GM23248 (cell line): ENCODE results near the gene CORO2B. TPM values are rescaled to one million over a fixed set of nuclear protein-coding genes. Genes with fewer than 3 reads are reported as not detected.

Source experiments
- DNase-seq: peaks from one replicate; pipeline ENCODE4 v3.0.0-alpha.2; 2015
- H2AFZ ChIP-seq: fragments of 200-600 bp; sonication (generic); 2 replicates; pipeline ENCODE4 v1.6.1; 2016; ENCODE audit warnings: antibody characterized with exemption
- H3F3A ChIP-seq: fragments of 200-600 bp; sonication (generic); 2 replicates; pipeline ENCODE4 v1.6.1; 2016; ENCODE audit warnings: mild to moderate bottlenecking, antibody characterized with exemption, mixed run types; ENCODE audit not compliant: insufficient read depth
- H3K27ac ChIP-seq: fragments of 200-600 bp; sonication (generic); 2 replicates; pipeline ENCODE4 v1.5.1; 2016; ENCODE audit warnings: mild to moderate bottlenecking
- H3K27me3 ChIP-seq: fragments of 200-600 bp; sonication (generic); replicated peaks from 2 replicates; pipeline ENCODE4 v1.6.1; 2016; ENCODE audit warnings: mild to moderate bottlenecking; ENCODE audit not compliant: insufficient read depth
- H3K36me3 ChIP-seq: fragments of 200-600 bp; sonication (generic); 2 replicates; pipeline ENCODE4 v1.6.1; 2016; ENCODE audit warnings: low read depth, mild to moderate bottlenecking
- H3K4me1 ChIP-seq: fragments of 200-600 bp; sonication (generic); 2 replicates; pipeline ENCODE4 v1.6.1; 2016; ENCODE audit warnings: mild to moderate bottlenecking; ENCODE audit not compliant: insufficient read depth
- H3K4me2 ChIP-seq: fragments of 200-600 bp; sonication (generic); one replicate; pipeline ENCODE4 v1.6.1; 2016; ENCODE audit warnings: mild to moderate bottlenecking; ENCODE audit not compliant: unreplicated experiment
- H3K4me3 ChIP-seq: fragments of 200-600 bp; sonication (generic); 2 replicates; pipeline ENCODE4 v1.5.1; 2016; ENCODE audit warnings: mild to moderate bottlenecking
- H3K79me2 ChIP-seq: fragments of 200-600 bp; sonication (generic); 2 replicates; pipeline ENCODE4 v1.6.1; 2016; ENCODE audit warnings: mild to moderate bottlenecking; ENCODE audit not compliant: insufficient read depth
- H3K9ac ChIP-seq: fragments of 200-600 bp; sonication (generic); 2 replicates; pipeline ENCODE4 v1.6.1; 2016; ENCODE audit warnings: mild to moderate bottlenecking
- H3K9me2 ChIP-seq: fragments of 200-600 bp; sonication (generic); 2 replicates; pipeline ENCODE4 v1.6.1; 2016; ENCODE audit warnings: mixed run types, mild to moderate bottlenecking, moderate library complexity; ENCODE audit not compliant: insufficient read depth
- H3K9me3 ChIP-seq: fragments of 200-600 bp; sonication (generic); one replicate; pipeline ENCODE4 v1.6.1; 2017; ENCODE audit warnings: low read depth
- H4K20me1 ChIP-seq: fragments of 200-600 bp; sonication (generic); 2 replicates; pipeline ENCODE4 v1.6.0; 2016; ENCODE audit not compliant: insufficient read depth
- EZH2 ChIP-seq: fragments of 200-600 bp; sonication (generic); IDR thresholded peaks from 2 replicates; pipeline ENCODE4 v1.6.1; 2018; ENCODE audit warnings: antibody characterized with exemption, mild to moderate bottlenecking; ENCODE audit not compliant: insufficient read depth, poor library complexity, severe bottlenecking
- EZH2phosphoT487 ChIP-seq: fragments of 200-600 bp; sonication (generic); IDR thresholded peaks from 2 replicates; pipeline ENCODE4 v1.6.1; 2018; ENCODE audit warnings: antibody characterized with exemption, moderate library complexity, mild to moderate bottlenecking, low read depth; ENCODE audit not compliant: insufficient read depth
- WGBS, 2 experiments: methylation state at CpG; one replicate each; pipeline ENCODE4 v1.1.6; 2015 to 2017; ENCODE audit warnings: low lambda C conversion rate in 2 of 2, low coverage in 1 of 2; ENCODE audit errors: missing lambda C conversion rate in 2 of 2; 5-methylcytosine and 5-hydroxymethylcytosine counted together
- in situ Hi-C: fragments of 300-500 bp; cut with MboI; formaldehyde crosslinking; loops from 2 replicates; pipeline ENCODE4 v1.15.0; 2020
- polyA plus RNA-seq: library from polyadenylated mRNA; unstranded; fragments of >200 nt; fragmentation: Nextera tagmentation; extraction: Ambion mirVana; gene quantifications from 2 replicates; pipeline ENCODE4 v1.2.1, GENCODE V29; 2016
- total RNA-seq: library from RNA; depleted of rRNA; stranded (reverse); fragments of >200 nt; shearing (Covaris generic); gene quantifications from 2 replicates; pipeline ENCODE4 v1.2.3, GENCODE V29; 2014

Gene CORO2B
- total and polyA plus RNA-seq, 2 experiments from 2014 or later, result 2.7 to 7.7 TPM

GRCh38 chr15:68707386-68707785 is 128.6 kb downstream of the CORO2B start:
- Histone ChIP-seq H3K4me3 (no peak overlapping the region), H3K79me2 (no peaks in the 10 kb centered on the region), H3K4me1 (no peaks in the 10 kb centered on the region), H3K4me2 (no peak overlapping the region), H3K9ac (no peak overlapping the region), H4K20me1 (no peaks in the 10 kb centered on the region), H3K9me3 (no peaks in the 10 kb centered on the region), H2AFZ (no peak overlapping the region), H3K9me2 (no peaks in the 10 kb centered on the region), H3K36me3 (no peaks in the 10 kb centered on the region), H3K27me3 (no peaks in the 10 kb centered on the region), H3K27ac (no peak overlapping the region), H3F3A (no peaks in the 10 kb centered on the region)
- 68 to 77% methylated on average over 5 of the region's 5 CpGs for WGBS, 2 experiments
- in situ Hi-C loops, result no loop called here
- no peak for TF ChIP-seq EZH2phosphoT487
- no peak for TF ChIP-seq EZH2
- DNase-seq, result no peak

GRCh38 chr15:68709876-68710275 is 131.1 kb downstream of the CORO2B start:
- Histone ChIP-seq H3K4me3 (no peak overlapping the region), H3K36me3 (no peaks in the 10 kb centered on the region), H4K20me1 (no peaks in the 10 kb centered on the region), H3F3A (no peaks in the 10 kb centered on the region), H3K9me2 (no peaks in the 10 kb centered on the region), H3K79me2 (no peaks in the 10 kb centered on the region), H3K9me3 (no peaks in the 10 kb centered on the region), H2AFZ (no peak overlapping the region), H3K9ac (no peak overlapping the region), H3K4me1 (no peaks in the 10 kb centered on the region), H3K27me3 (no peaks in the 10 kb centered on the region), H3K27ac (no peak overlapping the region), H3K4me2 (no peak overlapping the region)
- no peak for TF ChIP-seq EZH2
- TF ChIP-seq EZH2phosphoT487, result no peak
- WGBS, 2 experiments, result 77 to 83% methylated on average over 1 of the region's 1 CpG
- no peak for DNase-seq
- in situ Hi-C loops, result no loop called here

- no peaks in the 10 kb centered on the region for H3K27me3 ChIP-seq
- no peaks in the 10 kb centered on the region for H3F3A ChIP-seq
- no peaks in the 10 kb centered on the region for H3K4me1 ChIP-seq
- 95% methylated on average over 16 of the region's 16 CpGs for WGBS, 2 experiments
- H3K9ac ChIP-seq, result no peak overlapping the region
- TF ChIP-seq EZH2phosphoT487, result no peak
- TF ChIP-seq EZH2, result no peak
- no peak overlapping the region for H3K27ac ChIP-seq
- H3K36me3 ChIP-seq, result no peaks in the 10 kb centered on the region
- H3K4me2 ChIP-seq, result no peak overlapping the region
- DNase-seq, result no peak
- H3K9me3 ChIP-seq, result no peaks in the 10 kb centered on the region
- in situ Hi-C loops, result no loop called here
- H3K4me3 ChIP-seq, result no peak overlapping the region
- no peaks in the 10 kb centered on the region for H4K20me1 ChIP-seq
- H3K9me2 ChIP-seq, result no peaks in the 10 kb centered on the region
- H2AFZ ChIP-seq, result no peak overlapping the region
- no peaks in the 10 kb centered on the region for H3K79me2 ChIP-seq
Measured at GRCh38 chr15:68710536-68710935, 131.7 kb downstream of the CORO2B start.

- Histone ChIP-seq H3K79me2 (no peaks in the 10 kb centered on the region), H3K4me2 (no peak overlapping the region), H4K20me1 (no peaks in the 10 kb centered on the region), H3K27ac (no peak overlapping the region), H3F3A (no peaks in the 10 kb centered on the region), H3K36me3 (no peaks in the 10 kb centered on the region), H3K9me3 (no peaks in the 10 kb centered on the region), H3K4me3 (no peak overlapping the region), H3K9me2 (no peaks in the 10 kb centered on the region), H2AFZ (no peak overlapping the region), H3K27me3 (no peaks in the 10 kb centered on the region), H3K4me1 (no peaks in the 10 kb centered on the region), H3K9ac (no peak overlapping the region)
- in situ Hi-C loops, result no loop called here
- no peak for DNase-seq
- WGBS, 2 experiments, result 79 to 80% methylated on average over 10 of the region's 10 CpGs
- TF ChIP-seq EZH2phosphoT487 (no peak), EZH2 (no peak)
Measured at GRCh38 chr15:68711406-68711805, 132.6 kb downstream of the CORO2B start.

- H3K4me2 ChIP-seq, result no peak overlapping the region
- no peaks in the 10 kb centered on the region for H3K36me3 ChIP-seq
- no peak for TF ChIP-seq EZH2
- no peak for TF ChIP-seq EZH2phosphoT487
- H3K4me3 ChIP-seq, result no peak overlapping the region
- no peak for DNase-seq
- H3K9me3 ChIP-seq, result no peaks in the 10 kb centered on the region
- no peaks in the 10 kb centered on the region for H3K4me1 ChIP-seq
- no peak overlapping the region for H3K9ac ChIP-seq
- H3K9me2 ChIP-seq, result no peaks in the 10 kb centered on the region
- H2AFZ ChIP-seq, result no peak overlapping the region
- no peaks in the 10 kb centered on the region for H3F3A ChIP-seq
- no peaks in the 10 kb centered on the region for H3K27me3 ChIP-seq
- in situ Hi-C loops, result no loop called here
- WGBS, 2 experiments, result 94 to 95% methylated on average over 4 of the region's 4 CpGs
- no peak overlapping the region for H3K27ac ChIP-seq
- no peaks in the 10 kb centered on the region for H3K79me2 ChIP-seq
- H4K20me1 ChIP-seq, result no peaks in the 10 kb centered on the region
Measured at GRCh38 chr15:68712886-68713285, 134.1 kb downstream of the CORO2B start.
